ENCODE results near the gene SPAAR.

SPAAR gene

GRCh38 chr9:35940458-35941407 lies 31.4 kb downstream of the SPAAR start:
- no peak for TF ChIP-seq CTCF (IDR thresholded peaks at IDR 0.05)

DNA sequence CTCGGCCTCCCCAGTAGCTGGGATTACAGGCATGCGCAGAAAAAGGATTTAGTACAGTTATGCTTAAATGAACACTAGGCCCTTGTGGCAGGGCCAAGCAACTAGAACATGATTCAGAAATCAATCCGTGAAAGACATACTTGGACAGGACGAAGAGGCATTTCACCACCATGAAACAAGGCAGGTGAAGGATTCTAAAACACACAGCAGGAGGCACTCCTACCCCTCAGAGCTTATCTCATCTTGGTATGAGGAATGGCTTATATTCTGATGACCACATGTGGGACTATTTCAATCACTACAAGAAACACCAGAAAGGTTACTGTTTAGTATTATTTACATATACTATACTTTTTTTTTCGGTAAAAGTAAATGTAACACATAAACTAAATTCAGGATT lies 33.0 kb downstream of the SPAAR start:
- TF ChIP-seq CTCF (IDR thresholded peaks at IDR 0.05) = no peak

DNA sequence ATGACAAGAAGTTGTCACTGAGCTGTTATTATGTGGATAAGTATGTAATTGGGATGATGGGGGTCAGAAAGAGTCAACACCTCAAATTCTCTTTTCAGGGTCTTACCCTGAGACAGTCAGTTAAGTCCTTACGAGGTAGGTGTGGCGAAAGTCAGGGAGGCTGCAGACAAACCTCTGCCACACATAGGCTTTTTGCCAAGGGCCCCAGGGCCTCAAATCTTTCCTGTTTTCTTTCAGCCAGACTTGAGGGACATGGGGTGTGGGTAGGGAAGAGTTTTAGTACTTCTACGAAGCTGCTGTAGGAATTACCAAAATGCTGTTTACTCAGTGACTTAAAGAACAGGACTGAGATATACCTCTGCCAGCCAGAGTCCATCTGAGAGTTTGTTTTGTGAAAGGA lies 34.9 kb downstream of the SPAAR start:
- TF ChIP-seq CTCF (IDR thresholded peaks at IDR 0.05) = no peak

DNA sequence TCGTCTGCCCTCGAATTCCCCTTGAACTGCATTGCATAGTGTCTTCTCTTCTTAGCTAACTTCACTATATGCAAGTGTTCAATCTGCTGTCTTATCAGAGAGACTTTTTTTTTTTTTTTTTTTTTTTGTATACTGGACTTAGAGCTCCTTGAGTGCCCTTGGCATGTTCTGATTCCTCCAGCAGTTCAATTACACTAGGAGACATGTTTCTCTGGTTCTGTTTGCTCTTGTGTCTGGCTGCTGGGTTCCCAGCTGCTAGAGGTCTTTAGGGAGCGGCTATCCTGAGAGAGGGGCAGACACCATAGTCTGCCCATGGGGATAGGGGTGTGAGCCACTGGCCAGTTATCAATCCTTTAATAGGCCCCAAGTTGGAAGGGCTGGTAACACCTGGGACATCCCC lies 35.6 kb downstream of the SPAAR start:
- no peak for TF ChIP-seq CTCF (IDR thresholded peaks at IDR 0.05)

GRCh38 chr9:35945341-35946018 lies 36.2 kb downstream of the SPAAR start:
- peak; percentile 90 for TF ChIP-seq CTCF (IDR thresholded peaks at IDR 0.05)

- no peak for TF ChIP-seq CTCF (IDR thresholded peaks at IDR 0.05)
These were observed 39.2 kb downstream of the SPAAR start for GRCh38 chr9:35948451-35948850.

DNA sequence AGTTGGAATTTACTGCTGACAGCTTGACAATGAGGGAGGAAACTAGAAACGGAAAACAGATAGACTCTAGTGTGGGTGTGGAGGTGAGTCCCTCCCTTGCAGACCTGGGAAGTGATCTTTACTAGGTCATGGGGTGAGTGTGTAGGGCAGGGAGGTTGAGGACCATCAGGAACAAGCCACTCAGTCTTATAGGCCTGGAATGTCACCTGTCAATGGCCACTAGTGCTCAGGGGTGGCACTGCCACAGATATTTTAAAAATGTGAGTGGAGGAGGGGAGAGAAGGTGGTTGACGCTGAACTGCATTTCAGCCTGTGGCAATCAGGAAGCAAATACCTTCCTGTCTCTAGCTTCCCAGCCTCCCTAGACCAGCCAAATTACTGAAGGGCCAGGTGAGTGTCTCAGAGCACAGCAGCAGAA lies 39.6 kb downstream of the SPAAR start:
- TF ChIP-seq CTCF (IDR thresholded peaks at IDR 0.05) = no peak

Data from LNCAP (cell line).